Fibroblast of mammary gland (primary cell): ENCODE measurements around the gene TMPRSS15.

Experiments
- DNase-seq: peaks from one replicate; pipeline ENCODE4 v3.0.0-alpha.2; 2010; ENCODE audit warnings: low read depth
- H3K4me3 ChIP-seq: 2 replicates; pipeline ENCODE4 v1.5.1; 2011; ENCODE audit warnings: low read depth, mild to moderate bottlenecking, low read length, moderate library complexity; ENCODE audit not compliant: control insufficient read depth
- TF ChIP-seq, protein P1 (sequence below): conservative IDR thresholded peaks from 2 replicates; pipeline ENCODE4 v1.5.1; 2011; ENCODE audit warnings: low read depth, low read length, inconsistent platforms; ENCODE audit not compliant: control insufficient read depth, insufficient read depth

The TMPRSS15 gene

GRCh38 chr21:18424276-18424675, 20.7 kb upstream of the TMPRSS15 start:
- no peak for DNase-seq
- no peak overlapping the region for H3K4me3 ChIP-seq
- TF ChIP-seq, protein P1, sequence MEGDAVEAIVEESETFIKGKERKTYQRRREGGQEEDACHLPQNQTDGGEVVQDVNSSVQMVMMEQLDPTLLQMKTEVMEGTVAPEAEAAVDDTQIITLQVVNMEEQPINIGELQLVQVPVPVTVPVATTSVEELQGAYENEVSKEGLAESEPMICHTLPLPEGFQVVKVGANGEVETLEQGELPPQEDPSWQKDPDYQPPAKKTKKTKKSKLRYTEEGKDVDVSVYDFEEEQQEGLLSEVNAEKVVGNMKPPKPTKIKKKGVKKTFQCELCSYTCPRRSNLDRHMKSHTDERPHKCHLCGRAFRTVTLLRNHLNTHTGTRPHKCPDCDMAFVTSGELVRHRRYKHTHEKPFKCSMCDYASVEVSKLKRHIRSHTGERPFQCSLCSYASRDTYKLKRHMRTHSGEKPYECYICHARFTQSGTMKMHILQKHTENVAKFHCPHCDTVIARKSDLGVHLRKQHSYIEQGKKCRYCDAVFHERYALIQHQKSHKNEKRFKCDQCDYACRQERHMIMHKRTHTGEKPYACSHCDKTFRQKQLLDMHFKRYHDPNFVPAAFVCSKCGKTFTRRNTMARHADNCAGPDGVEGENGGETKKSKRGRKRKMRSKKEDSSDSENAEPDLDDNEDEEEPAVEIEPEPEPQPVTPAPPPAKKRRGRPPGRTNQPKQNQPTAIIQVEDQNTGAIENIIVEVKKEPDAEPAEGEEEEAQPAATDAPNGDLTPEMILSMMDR, result no peak

- no peak for DNase-seq
- TF ChIP-seq, protein P1, result no peak
- H3K4me3 ChIP-seq, result no peak overlapping the region
Observed at GRCh38 chr21:18417141-18417790, 13.7 kb upstream of the TMPRSS15 start.

DNA sequence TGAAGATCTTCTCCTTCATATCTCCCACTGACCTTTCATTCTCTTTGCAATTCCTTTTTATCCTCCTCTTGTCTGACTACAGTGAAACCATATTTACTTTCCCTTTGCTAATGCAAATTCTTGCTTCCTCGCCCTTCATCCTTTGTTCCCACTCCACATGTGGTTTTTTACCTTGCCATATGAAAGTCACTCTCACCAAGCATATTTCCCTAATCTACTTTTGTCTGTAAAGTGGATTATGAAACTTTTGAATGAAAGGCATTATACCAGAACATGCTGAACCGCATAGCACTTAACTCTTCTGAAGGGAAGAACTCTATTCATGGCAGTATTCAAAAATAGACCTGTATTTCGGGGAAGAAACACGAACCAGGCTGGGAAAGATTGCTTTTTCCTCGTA, 8.0 kb upstream of the TMPRSS15 start:
- TF ChIP-seq, protein P1, result no peak
- DNase-seq, result no peak
- H3K4me3 ChIP-seq, result no peak overlapping the region

GRCh38 chr21:18409579-18409978, 6.0 kb upstream of the TMPRSS15 start:
- DNase-seq, result no peak
- TF ChIP-seq, protein P1, result no peak
- no peak overlapping the region for H3K4me3 ChIP-seq

GRCh38 chr21:18398843-18399242, 4.7 kb downstream of the TMPRSS15 start:
- no peak overlapping the region for H3K4me3 ChIP-seq
- TF ChIP-seq, protein P1, result no peak

GRCh38 chr21:18387994-18388393, 15.6 kb downstream of the TMPRSS15 start:
- no peak for DNase-seq
- TF ChIP-seq, protein P1, result no peak

More at GRCh38 chr21:18398843-18399242, 4.7 kb downstream of the TMPRSS15 start:
- DNase-seq, result no peak

More at GRCh38 chr21:18387994-18388393, 15.6 kb downstream of the TMPRSS15 start:
- H3K4me3 ChIP-seq, result no peak overlapping the region
